ENCODE measurements around the gene HMGB1. TPM values are rescaled to one million over a fixed set of nuclear protein-coding genes. Genes with fewer than 3 reads are reported as not detected.
"Not testable (repeated sequence)": the region's sequence is repeated elsewhere in the genome, so short reads cannot be mapped to it uniquely, and the experiment has no call there.

HMGB1 gene
- total and polyA plus RNA-seq, 2 donors (not counting 1 experiment from before 2014, with no cell fraction given): 145 to 267 TPM

DNA sequence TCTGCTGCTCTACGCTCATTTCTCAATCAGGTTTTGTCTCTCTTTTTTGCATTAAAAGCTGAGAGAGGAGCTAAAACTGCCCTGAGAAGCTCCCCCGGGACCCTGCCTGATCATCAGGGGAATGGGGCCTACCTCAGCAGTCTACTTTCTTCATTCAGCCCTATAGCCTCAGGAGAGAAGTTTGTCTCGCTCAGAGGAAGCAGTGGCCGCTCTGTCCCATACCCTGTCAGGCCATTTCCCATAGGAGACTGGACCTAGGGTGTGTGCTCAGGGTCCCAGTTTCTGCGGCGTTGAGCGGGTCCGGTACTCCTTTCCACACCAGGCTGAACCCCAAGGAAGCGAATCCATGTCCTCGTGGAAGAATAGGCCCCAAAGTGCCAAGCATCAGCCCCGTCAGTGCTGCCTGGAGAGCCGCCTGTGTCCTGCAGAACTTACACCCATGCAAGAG is 21.8 kb downstream of the HMGB1 start:
- Histone ChIP-seq H3K4me3 (replicated peaks in 1 of 4; ENCODE audit: control extremely low read depth in 1 of 4, insufficient read depth in 1 of 4, low read depth in 3 of 4, low read length in 4 of 4) (no peak overlapping the region), H3K9me3 (ENCODE audit: control insufficient read depth, insufficient read depth, low read depth, low read length) (no peaks in the 10 kb centered on the region), H3K27ac (ENCODE audit: insufficient read depth, low read length) (no peak overlapping the region), H3K27me3 (ENCODE audit: control insufficient read depth, insufficient read depth, low read length) (no peaks in the 10 kb centered on the region), H3K79me2 (ENCODE audit: control insufficient read depth, insufficient read depth, low read length) (no peaks in the 10 kb centered on the region), H3K9ac (ENCODE audit: insufficient read depth, low read length) (no peak overlapping the region), H3K4me1 (ENCODE audit: control insufficient read depth, extremely low read depth, insufficient read depth, low read length) (peaks cover 7% of the 10 kb centered on the region), H4K20me1 (ENCODE audit: control insufficient read depth, extremely low read depth, insufficient read depth, low read length) (no peaks in the 10 kb centered on the region), H3K36me3 (ENCODE audit: control insufficient read depth, insufficient read depth, low read length) (no peaks in the 10 kb centered on the region), H2AFZ (ENCODE audit: low read length) (no peak overlapping the region), H3K4me2 (ENCODE audit: extremely low read depth, insufficient read depth, low read length) (no peak overlapping the region)
- TF ChIP-seq EZH2 (IDR thresholded peaks at IDR 0.05; ENCODE audit: low read length, missing control alignments): no peak
- TF ChIP-seq, protein P1, sequence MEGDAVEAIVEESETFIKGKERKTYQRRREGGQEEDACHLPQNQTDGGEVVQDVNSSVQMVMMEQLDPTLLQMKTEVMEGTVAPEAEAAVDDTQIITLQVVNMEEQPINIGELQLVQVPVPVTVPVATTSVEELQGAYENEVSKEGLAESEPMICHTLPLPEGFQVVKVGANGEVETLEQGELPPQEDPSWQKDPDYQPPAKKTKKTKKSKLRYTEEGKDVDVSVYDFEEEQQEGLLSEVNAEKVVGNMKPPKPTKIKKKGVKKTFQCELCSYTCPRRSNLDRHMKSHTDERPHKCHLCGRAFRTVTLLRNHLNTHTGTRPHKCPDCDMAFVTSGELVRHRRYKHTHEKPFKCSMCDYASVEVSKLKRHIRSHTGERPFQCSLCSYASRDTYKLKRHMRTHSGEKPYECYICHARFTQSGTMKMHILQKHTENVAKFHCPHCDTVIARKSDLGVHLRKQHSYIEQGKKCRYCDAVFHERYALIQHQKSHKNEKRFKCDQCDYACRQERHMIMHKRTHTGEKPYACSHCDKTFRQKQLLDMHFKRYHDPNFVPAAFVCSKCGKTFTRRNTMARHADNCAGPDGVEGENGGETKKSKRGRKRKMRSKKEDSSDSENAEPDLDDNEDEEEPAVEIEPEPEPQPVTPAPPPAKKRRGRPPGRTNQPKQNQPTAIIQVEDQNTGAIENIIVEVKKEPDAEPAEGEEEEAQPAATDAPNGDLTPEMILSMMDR (conservative IDR thresholded peaks at IDR 0.05 in 1 of 2, IDR thresholded peaks at IDR 0.05 in 1 of 2; ENCODE audit: low read depth in 1 of 2, low read length in 2 of 2): no peak
- no peak for DNase-seq (ENCODE audit: low read depth in 2 of 2)

DNA sequence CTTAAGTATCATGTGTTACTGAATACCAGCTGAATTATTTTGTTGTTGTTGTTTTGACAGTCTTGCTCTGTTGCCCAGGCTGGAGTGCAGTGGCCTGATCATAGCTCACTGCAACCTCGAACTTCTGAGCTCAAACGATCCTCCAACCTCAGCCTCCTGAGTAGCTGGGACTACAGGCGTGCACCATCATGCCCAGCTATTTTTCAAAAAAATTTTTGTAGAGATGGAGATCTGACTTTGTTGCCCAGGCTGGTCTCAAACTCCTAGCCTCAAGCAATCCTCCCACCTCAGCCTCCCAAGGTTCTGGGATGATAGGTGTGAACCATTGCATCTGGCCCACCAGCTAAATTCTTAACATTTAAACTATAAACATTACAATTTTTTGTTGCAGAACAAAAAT is 22.2 kb downstream of the HMGB1 start:
- H4K20me1 ChIP-seq (ENCODE audit: control insufficient read depth, extremely low read depth, insufficient read depth, low read length); H3K9ac ChIP-seq (ENCODE audit: insufficient read depth, low read length); H3K79me2 ChIP-seq (ENCODE audit: control insufficient read depth, insufficient read depth, low read length); H3K9me3 ChIP-seq (ENCODE audit: control insufficient read depth, insufficient read depth, low read depth, low read length); H3K4me3 ChIP-seq (replicated peaks in 1 of 4; ENCODE audit: control extremely low read depth in 1 of 4, insufficient read depth in 1 of 4, low read depth in 3 of 4, low read length in 4 of 4); H3K27ac ChIP-seq (ENCODE audit: insufficient read depth, low read length); H2AFZ ChIP-seq (ENCODE audit: low read length); H3K27me3 ChIP-seq (ENCODE audit: control insufficient read depth, insufficient read depth, low read length); H3K4me2 ChIP-seq (ENCODE audit: extremely low read depth, insufficient read depth, low read length); H3K4me1 ChIP-seq (ENCODE audit: control insufficient read depth, extremely low read depth, insufficient read depth, low read length); DNase-seq (ENCODE audit: low read depth in 2 of 2); H3K36me3 ChIP-seq (ENCODE audit: control insufficient read depth, insufficient read depth, low read length): not testable (repeated sequence)

DNA sequence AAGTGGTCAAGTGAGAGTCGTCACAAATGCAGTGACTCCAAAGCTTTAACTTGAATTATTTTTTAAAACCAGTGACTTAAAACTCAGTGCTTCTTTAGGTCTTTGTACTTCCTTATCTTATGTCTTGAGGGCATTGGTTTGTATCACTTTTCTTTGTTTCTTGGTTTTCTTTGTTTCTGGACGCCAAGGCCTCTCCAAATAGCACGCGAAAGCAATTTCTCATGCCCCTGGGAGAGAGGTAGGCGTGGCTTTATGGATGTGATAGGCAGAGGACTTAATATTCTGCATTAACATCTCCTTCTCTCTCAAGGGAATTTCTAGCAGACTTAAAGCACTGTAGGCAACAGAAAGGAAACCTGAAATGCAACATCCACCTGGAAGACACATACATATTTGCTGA is 22.8 kb downstream of the HMGB1 start:
- H3K4me3 ChIP-seq (replicated peaks in 1 of 4; ENCODE audit: control extremely low read depth in 1 of 4, insufficient read depth in 1 of 4, low read depth in 3 of 4, low read length in 4 of 4): no peak overlapping the region
- H3K79me2 ChIP-seq (ENCODE audit: control insufficient read depth, insufficient read depth, low read length): no peaks in the 10 kb centered on the region
- no peak overlapping the region for H3K27ac ChIP-seq (ENCODE audit: insufficient read depth, low read length)
- DNase-seq (ENCODE audit: low read depth in 2 of 2): no peak
- H4K20me1 ChIP-seq (ENCODE audit: control insufficient read depth, extremely low read depth, insufficient read depth, low read length): no peaks in the 10 kb centered on the region
- TF ChIP-seq, protein P1 (conservative IDR thresholded peaks at IDR 0.05 in 1 of 2, IDR thresholded peaks at IDR 0.05 in 1 of 2; ENCODE audit: low read depth in 1 of 2, low read length in 2 of 2): no peak
- no peak for TF ChIP-seq EZH2 (IDR thresholded peaks at IDR 0.05; ENCODE audit: low read length, missing control alignments)
- H3K9me3 ChIP-seq (ENCODE audit: control insufficient read depth, insufficient read depth, low read depth, low read length): no peaks in the 10 kb centered on the region
- no peak overlapping the region for H3K9ac ChIP-seq (ENCODE audit: insufficient read depth, low read length)
- H2AFZ ChIP-seq (ENCODE audit: low read length): no peak overlapping the region
- no peaks in the 10 kb centered on the region for H3K27me3 ChIP-seq (ENCODE audit: control insufficient read depth, insufficient read depth, low read length)
- peaks cover 7% of the 10 kb centered on the region for H3K4me1 ChIP-seq (ENCODE audit: control insufficient read depth, extremely low read depth, insufficient read depth, low read length)
- H3K4me2 ChIP-seq (ENCODE audit: extremely low read depth, insufficient read depth, low read length): no peak overlapping the region
- no peaks in the 10 kb centered on the region for H3K36me3 ChIP-seq (ENCODE audit: control insufficient read depth, insufficient read depth, low read length)

Data from fibroblast of lung (primary cell).